GM12878 (cell line): ENCODE data around the gene ACSS1. TPM values are rescaled to one million over a fixed set of nuclear protein-coding genes. Genes with fewer than 3 reads are reported as not detected.
A peak's percentile ranks its signal among the peaks of the same experiment; 100 is the strongest.

ENCODE experiments used
- ATAC-seq: fragments of 200-7000 bp; cut with Tn5 transposase; 3 replicates; pipeline ENCODE4 v1.9.1; 2020; ENCODE audit warnings: mild to moderate bottlenecking, moderate library complexity
- BruUV-seq: library from RNA; stranded (reverse); fragments of 400-500 nt; replicated peaks from 2 replicates; lab custom pipeline; 2021; lab: Mats Ljungman, UMichigan
- CTCF ChIA-PET: fragments of 300-600 bp; sonication (Branson Sonifier 250); formaldehyde crosslinking; extraction: SDS; loops from one replicate; lab custom pipeline; 2021; ENCODE audit warnings: inconsistent platforms; lab: Yijun Ruan, JAX
- POLR2A ChIA-PET: fragments of 350-600 bp; formaldehyde crosslinking; extraction: SDS; loops from one replicate; lab custom pipeline; 2021; ENCODE audit warnings: inconsistent platforms; lab: Charles Lee
- RAD21 ChIA-PET: fragments of 300-600 bp; sonication (Branson Sonifier 250); formaldehyde crosslinking; loops from one replicate; lab custom pipeline; 2023; ENCODE audit warnings: antibody characterized with exemption; ENCODE audit not compliant: unreplicated experiment; lab: Charles Lee
- SMC1A ChIA-PET: fragments of 300-600 bp; sonication (Branson Sonifier 250); formaldehyde crosslinking; loops from one replicate; lab custom pipeline; 2023; ENCODE audit not compliant: unreplicated experiment, uncharacterized antibody; lab: Charles Lee
- DNase-seq: peaks from one replicate; pipeline ENCODE4 v3.0.0-alpha.2; 2011; ENCODE audit warnings: low read depth, low spot score
- FAIRE-seq: peaks from 3 replicates; lab custom pipeline; 2011; peaks lifted over from hg19 to GRCh38; lab: Jason Lieb, UNC
- H2AFZ ChIP-seq: 2 replicates; pipeline ENCODE4 v1.6.0; 2011; ENCODE audit warnings: low read depth, low read length, control low read depth; ENCODE audit not compliant: control insufficient read depth
- H3K27ac ChIP-seq: 2 replicates; pipeline ENCODE4 v1.5.1; 2011; ENCODE audit warnings: control low read depth; ENCODE audit not compliant: control insufficient read depth, insufficient read depth
- H3K27me3 ChIP-seq, 2 experiments: replicated peaks in 1 of 2; 2 replicates each; pipeline versions ENCODE4 v1.6.0 to v1.6.1; 2011; ENCODE audit warnings: low read length in 1 of 2; ENCODE audit not compliant: control insufficient read depth in 2 of 2, insufficient read depth in 2 of 2
- H3K36me3 ChIP-seq, 2 experiments: 2 replicates each; pipeline ENCODE4 v1.5.1; 2011; ENCODE audit warnings: low read length in 1 of 2; ENCODE audit not compliant: control insufficient read depth in 2 of 2, insufficient read depth in 2 of 2
- H3K4me1 ChIP-seq: 2 replicates; pipeline ENCODE4 v1.6.1; 2011; ENCODE audit warnings: mild to moderate bottlenecking, low read length, moderate library complexity, mixed read lengths; ENCODE audit not compliant: control insufficient read depth, insufficient read depth
- H3K4me2 ChIP-seq: 2 replicates; pipeline ENCODE4 v1.6.0; 2011; ENCODE audit warnings: control low read depth; ENCODE audit not compliant: control insufficient read depth, insufficient read depth
- H3K4me3 ChIP-seq: fragments of 200-600 bp; sonication (generic); 2 replicates; pipeline ENCODE4 v1.5.1; 2016
- H3K79me2 ChIP-seq: 2 replicates; pipeline ENCODE4 v1.6.0; 2011; ENCODE audit warnings: low read length; ENCODE audit not compliant: control insufficient read depth, insufficient read depth
- H3K9ac ChIP-seq: 2 replicates; pipeline ENCODE4 v1.8.0; 2011; ENCODE audit warnings: low read length, control low read depth, mixed read lengths; ENCODE audit not compliant: control insufficient read depth, insufficient read depth
- H3K9me3 ChIP-seq: replicated peaks from 3 replicates; pipeline ENCODE4 v1.5.1; 2011; ENCODE audit warnings: mild to moderate bottlenecking, low read length; ENCODE audit not compliant: control insufficient read depth, insufficient read depth
- H4K20me1 ChIP-seq: 2 replicates; pipeline ENCODE4 v1.6.0; 2011; ENCODE audit not compliant: control insufficient read depth, insufficient read depth
- BMI1 ChIP-seq: fragments of 450-650 bp; IDR thresholded peaks from 2 replicates; pipeline ENCODE4 v1.6.1; 2016; ENCODE audit warnings: mild to moderate bottlenecking, moderate library complexity, borderline replicate concordance
- HCFC1 ChIP-seq: fragments of 150-350 bp; IDR thresholded peaks from 2 replicates; pipeline ENCODE4 v1.6.1; 2014; ENCODE audit warnings: low read length
- HDAC6 ChIP-seq: fragments of 200-600 bp; sonication (generic); IDR thresholded peaks from one replicate; pipeline ENCODE4 v1.8.0; 2017; ENCODE audit warnings: antibody characterized with exemption; ENCODE audit not compliant: unreplicated experiment
- JUNB ChIP-seq: IDR thresholded peaks from 2 replicates; pipeline ENCODE4 v1.6.1; 2016; ENCODE audit warnings: antibody characterized with exemption, mild to moderate bottlenecking
- KLF5 ChIP-seq: fragments of 450-650 bp; IDR thresholded peaks from 2 replicates; pipeline ENCODE4 v1.6.1; 2014; ENCODE audit warnings: mild to moderate bottlenecking; ENCODE audit not compliant: partially characterized antibody
- LARP7 ChIP-seq: fragments of 450-650 bp; IDR thresholded peaks from 2 replicates; pipeline ENCODE4 v1.6.1; 2017; ENCODE audit warnings: mild to moderate bottlenecking
- MEF2B ChIP-seq: fragments of 450-650 bp; IDR thresholded peaks from 2 replicates; pipeline ENCODE4 v1.6.1; 2018; ENCODE audit warnings: mild to moderate bottlenecking, moderate library complexity; ENCODE audit not compliant: partially characterized antibody, poor library complexity, severe bottlenecking
- NFIC ChIP-seq: IDR thresholded peaks from 2 replicates; pipeline ENCODE4 v1.6.1; 2012; ENCODE audit warnings: low read depth, mild to moderate bottlenecking, inconsistent platforms, low read length, moderate library complexity
- SREBF2 ChIP-seq: IDR thresholded peaks from 2 replicates; pipeline ENCODE4 v1.6.1; 2012; ENCODE audit warnings: mild to moderate bottlenecking, low read length
- TBL1XR1 ChIP-seq: IDR thresholded peaks from 2 replicates; pipeline ENCODE4 v1.6.1; 2012; ENCODE audit warnings: low read depth, low read length, improper control_type of control experiment
- WGBS: methylation state at CpG from one replicate; pipeline ENCODE4 v1.1.6; 2016; ENCODE audit warnings: low lambda C conversion rate; ENCODE audit not compliant: insufficient replicate concordance, insufficient coverage; ENCODE audit errors: missing lambda C conversion rate; 5-methylcytosine and 5-hydroxymethylcytosine counted together
- in situ Hi-C: fragments of 300-500 bp; cut with MboI; formaldehyde crosslinking; loops from 9 replicates; pipeline ENCODE4 v1.14.3; 2018; ENCODE audit warnings: mixed read lengths
- intact Hi-C: fragments of 100-400 bp; cut with micrococcal nuclease; formaldehyde crosslinking; loops from one replicate; pipeline ENCODE4 v1.14.2; 2022; ENCODE audit not compliant: unreplicated experiment
- polyA plus RNA-seq, 11 experiments: library from polyadenylated mRNA; depleted of rRNA in 4 of 11; unstranded in 6 of 11; stranded (reverse) in 5 of 11; fragments of >200 nt; fragmentation: Nextera tagmentation in 4 of 11; fragmentation: Illumina TruSeq in 1 of 11; extraction: Ambion mirVana in 4 of 11; extraction: Trizol in 1 of 11; gene quantifications; 1 replicate in 1 of 11; 2 replicates in 10 of 11; pipeline versions ENCODE4 v1.2.1 to v1.2.3, GENCODE V29; 2011 to 2016; ENCODE audit warnings: inconsistent platforms in 2 of 11, missing spikeins in 2 of 11, low read depth in 1 of 11
- total RNA-seq, 4 experiments: library from RNA; depleted of rRNA in 3 of 4; stranded (reverse); fragments of >200 nt in 3 of 4; fragmentation: Illumina TruSeq in 1 of 4; extraction: Trizol in 1 of 4; gene quantifications; 2 replicates each; pipeline versions ENCODE4 v1.2.1 to v1.2.3, GENCODE V29; 2013 to 2021
- TF ChIP-seq, protein P1 (sequence below): IDR thresholded peaks from 2 replicates; pipeline ENCODE4 v1.6.1; 2011; ENCODE audit warnings: low read depth, mild to moderate bottlenecking, low read length, moderate library complexity, borderline replicate concordance; ENCODE audit errors: extremely low read depth
- TF ChIP-seq, protein P2 (sequence below): fragments of 450-650 bp; formaldehyde crosslinking; IDR thresholded peaks from 2 replicates; pipeline ENCODE4 v1.4.0; 2020; ENCODE audit warnings: mild to moderate bottlenecking, moderate library complexity
- TF ChIP-seq, protein P3 (sequence below): fragments of 450-650 bp; IDR thresholded peaks from 2 replicates; pipeline ENCODE4 v1.6.1; 2014; ENCODE audit warnings: mild to moderate bottlenecking

The ACSS1 gene
- total and polyA plus RNA-seq, 10 of the 15 experiments (the other 5 are each of a cell fraction or from before 2014, with no cell fraction given), result 1.3 to 44.9 (median 31.1) TPM

DNA sequence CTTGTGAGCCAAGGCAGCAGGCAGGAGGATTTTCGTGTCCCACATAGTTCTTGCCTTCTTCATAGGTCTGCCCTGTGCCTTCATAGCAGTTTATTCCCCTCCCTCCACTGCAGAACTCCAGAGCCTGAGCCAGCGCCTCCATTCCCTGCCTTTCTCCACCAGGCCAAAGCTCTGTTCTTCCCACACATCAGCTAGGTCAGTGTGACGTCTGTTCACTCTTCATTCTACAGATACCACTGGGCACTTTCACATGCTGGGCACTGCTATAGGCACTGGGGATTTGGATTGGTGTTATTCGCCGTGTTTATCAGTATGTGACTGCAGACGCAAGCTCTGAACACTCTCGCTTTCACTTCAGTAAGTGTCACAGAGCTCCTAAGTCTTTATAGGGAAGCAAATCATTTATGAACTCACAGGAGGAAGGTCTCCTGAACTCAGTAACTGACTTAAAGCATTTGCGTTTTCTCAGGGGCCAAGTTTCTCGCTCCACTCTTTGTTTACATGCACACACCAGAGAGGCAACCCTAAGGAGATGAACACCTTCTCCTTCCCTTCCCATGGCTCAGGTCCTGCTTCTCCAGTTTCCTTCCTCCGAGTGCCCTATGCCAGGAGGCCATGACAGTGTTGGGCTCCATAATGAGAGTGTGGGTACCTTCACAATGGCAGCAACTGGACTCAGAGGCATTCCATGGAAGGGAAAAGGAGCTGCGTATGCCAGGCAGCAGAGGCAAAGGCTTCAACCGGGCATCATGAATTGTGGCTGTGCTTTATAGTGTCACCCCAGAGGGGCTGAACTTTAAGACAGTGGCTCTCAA is 59.1 kb downstream of the ACSS1 start:
- RAD21 ChIA-PET, result interaction anchor here (1.0 to 2.1 kb wide), 3 partner anchors 38 to 72 kb away, joined by 3 to 14 read pairs (median 3); no protein-coding TSS in a partner anchor
- in situ Hi-C loops, result no loop called here

More for the DNA sequence above, 59.1 kb downstream of the ACSS1 start:
- TF ChIP-seq, protein P1, sequence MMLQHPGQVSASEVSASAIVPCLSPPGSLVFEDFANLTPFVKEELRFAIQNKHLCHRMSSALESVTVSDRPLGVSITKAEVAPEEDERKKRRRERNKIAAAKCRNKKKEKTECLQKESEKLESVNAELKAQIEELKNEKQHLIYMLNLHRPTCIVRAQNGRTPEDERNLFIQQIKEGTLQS, result no peak
- TF ChIP-seq, protein P2, sequence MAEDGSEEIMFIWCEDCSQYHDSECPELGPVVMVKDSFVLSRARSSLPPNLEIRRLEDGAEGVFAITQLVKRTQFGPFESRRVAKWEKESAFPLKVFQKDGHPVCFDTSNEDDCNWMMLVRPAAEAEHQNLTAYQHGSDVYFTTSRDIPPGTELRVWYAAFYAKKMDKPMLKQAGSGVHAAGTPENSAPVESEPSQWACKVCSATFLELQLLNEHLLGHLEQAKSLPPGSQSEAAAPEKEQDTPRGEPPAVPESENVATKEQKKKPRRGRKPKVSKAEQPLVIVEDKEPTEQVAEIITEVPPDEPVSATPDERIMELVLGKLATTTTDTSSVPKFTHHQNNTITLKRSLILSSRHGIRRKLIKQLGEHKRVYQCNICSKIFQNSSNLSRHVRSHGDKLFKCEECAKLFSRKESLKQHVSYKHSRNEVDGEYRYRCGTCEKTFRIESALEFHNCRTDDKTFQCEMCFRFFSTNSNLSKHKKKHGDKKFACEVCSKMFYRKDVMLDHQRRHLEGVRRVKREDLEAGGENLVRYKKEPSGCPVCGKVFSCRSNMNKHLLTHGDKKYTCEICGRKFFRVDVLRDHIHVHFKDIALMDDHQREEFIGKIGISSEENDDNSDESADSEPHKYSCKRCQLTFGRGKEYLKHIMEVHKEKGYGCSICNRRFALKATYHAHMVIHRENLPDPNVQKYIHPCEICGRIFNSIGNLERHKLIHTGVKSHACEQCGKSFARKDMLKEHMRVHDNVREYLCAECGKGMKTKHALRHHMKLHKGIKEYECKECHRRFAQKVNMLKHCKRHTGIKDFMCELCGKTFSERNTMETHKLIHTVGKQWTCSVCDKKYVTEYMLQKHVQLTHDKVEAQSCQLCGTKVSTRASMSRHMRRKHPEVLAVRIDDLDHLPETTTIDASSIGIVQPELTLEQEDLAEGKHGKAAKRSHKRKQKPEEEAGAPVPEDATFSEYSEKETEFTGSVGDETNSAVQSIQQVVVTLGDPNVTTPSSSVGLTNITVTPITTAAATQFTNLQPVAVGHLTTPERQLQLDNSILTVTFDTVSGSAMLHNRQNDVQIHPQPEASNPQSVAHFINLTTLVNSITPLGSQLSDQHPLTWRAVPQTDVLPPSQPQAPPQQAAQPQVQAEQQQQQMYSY (CRISPR knock-in tag), result no peak
- TF ChIP-seq BMI1 (no peak), KLF5 (no peak), SREBF2 (no peak), MEF2B (no peak), HDAC6 (no peak), HCFC1 (no peak), TBL1XR1 (no peak), LARP7 (no peak), JUNB (no peak), NFIC (no peak)
- TF ChIP-seq, protein P3, sequence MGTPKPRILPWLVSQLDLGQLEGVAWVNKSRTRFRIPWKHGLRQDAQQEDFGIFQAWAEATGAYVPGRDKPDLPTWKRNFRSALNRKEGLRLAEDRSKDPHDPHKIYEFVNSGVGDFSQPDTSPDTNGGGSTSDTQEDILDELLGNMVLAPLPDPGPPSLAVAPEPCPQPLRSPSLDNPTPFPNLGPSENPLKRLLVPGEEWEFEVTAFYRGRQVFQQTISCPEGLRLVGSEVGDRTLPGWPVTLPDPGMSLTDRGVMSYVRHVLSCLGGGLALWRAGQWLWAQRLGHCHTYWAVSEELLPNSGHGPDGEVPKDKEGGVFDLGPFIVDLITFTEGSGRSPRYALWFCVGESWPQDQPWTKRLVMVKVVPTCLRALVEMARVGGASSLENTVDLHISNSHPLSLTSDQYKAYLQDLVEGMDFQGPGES, result no peak
- no peak for FAIRE-seq
- ChIA-PET POLR2A (interaction anchor here (1.0 kb wide), 1 partner anchor 56 kb away, joined by 3 read pairs; no protein-coding TSS in a partner anchor), CTCF (interaction anchor here (1.2 to 13.8 kb wide), 2 partner anchors 61 to 401 kb away, joined by 3 to 244 read pairs; partner anchors contain the start of gene ACSS1), SMC1A (interaction anchor here (1.2 to 2.1 kb wide), 2 partner anchors 23 to 67 kb away, joined by 3 to 7 read pairs; no protein-coding TSS in a partner anchor)
- peak; percentile 64 for ATAC-seq
- Histone ChIP-seq H2AFZ (no peak overlapping the region), H3K9me3 (no peaks in the 10 kb centered on the region), H3K4me3 (no peak overlapping the region), H3K4me2 (no peak overlapping the region), H4K20me1 (no peaks in the 10 kb centered on the region), H3K9ac (no peak overlapping the region), H3K36me3 (no peaks in the 10 kb centered on the region), H3K79me2 (no peaks in the 10 kb centered on the region), H3K27ac (no peak overlapping the region), H3K4me1 (no peaks in the 10 kb centered on the region), H3K27me3 (no peaks in the 10 kb centered on the region)
- WGBS, result 45% methylated on average over 12 of the region's 12 CpGs
- intact Hi-C loops, result loop anchor here (5.0 kb wide), 1 partner anchor 288 kb away; no protein-coding TSS in a partner anchor
- BruUV-seq, result no TSS peak
- no peak for DNase-seq
